SKM-1 treated with dmso at 0.1 percent for 144 hours (cell line): ENCODE data around the gene PDE6G.
A peak's percentile ranks its signal among the peaks of the same experiment; 100 is the strongest.

Experiments
- DNase-seq: peaks from one replicate; lab custom pipeline; 2025; ENCODE audit not compliant: unreplicated experiment; lab: John Stamatoyannopoulos, UW

PDE6G gene

GRCh38 chr17:81664051-81664470 is 7.7 kb upstream of the PDE6G start:
- DNase-seq = no peak

- no peak for DNase-seq
Measured at GRCh38 chr17:81662002-81662401, 5.7 kb upstream of the PDE6G start.

- no peak for DNase-seq
Measured at GRCh38 chr17:81660441-81660840, 4.1 kb upstream of the PDE6G start.

- DNase-seq = no peak
Measured at GRCh38 chr17:81659038-81659437, 2.7 kb upstream of the PDE6G start.

GRCh38 chr17:81656835-81657234 is 493 bp upstream of the PDE6G start:
- peak; percentile 49 for DNase-seq

GRCh38 chr17:81655378-81656117 is 794 bp downstream of the PDE6G start:
- DNase-seq = no peak

GRCh38 chr17:81652906-81653771 is 3.2 kb downstream of the PDE6G start:
- DNase-seq = no peak

- DNase-seq = no peak
Measured at GRCh38 chr17:81651692-81652091, 4.7 kb downstream of the PDE6G start.

- DNase-seq = no peak
Measured at GRCh38 chr17:81650951-81651350, 5.4 kb downstream of the PDE6G start.

- DNase-seq = no peak
Measured at GRCh38 chr17:81648707-81649085, 7.6 kb downstream of the PDE6G start.

GRCh38 chr17:81648013-81648706 is 8.2 kb downstream of the PDE6G start:
- no peak for DNase-seq

GRCh38 chr17:81647640-81648012 is 8.7 kb downstream of the PDE6G start:
- no peak for DNase-seq

- DNase-seq = no peak
Measured at GRCh38 chr17:81646869-81647600, 9.3 kb downstream of the PDE6G start.

GRCh38 chr17:81644976-81645952 is 11.1 kb downstream of the PDE6G start:
- DNase-seq = peak; percentile 9

GRCh38 chr17:81644496-81644895 is 11.8 kb downstream of the PDE6G start:
- no peak for DNase-seq

- DNase-seq = no peak
Measured at GRCh38 chr17:81641825-81642489, 14.4 kb downstream of the PDE6G start.

- no peak for DNase-seq
Measured at GRCh38 chr17:81640011-81640410, 16.3 kb downstream of the PDE6G start.

- DNase-seq = no peak
Measured at GRCh38 chr17:81638683-81639082, 17.7 kb downstream of the PDE6G start.

- DNase-seq = peak; percentile 84
Measured at GRCh38 chr17:81636505-81637288, 19.6 kb downstream of the PDE6G start, which contains the start of the genes NPLOC4 and TSPAN10. NPLOC4 (minus strand) TSS chr17:81637112; CDS start chr17:81636930, 182 bp downstream. TSPAN10 (plus strand) TSS chr17:81637196; CDS start chr17:81642413, 5,217 bp downstream.
